ENCODE data around the gene WDR37.

DNA sequence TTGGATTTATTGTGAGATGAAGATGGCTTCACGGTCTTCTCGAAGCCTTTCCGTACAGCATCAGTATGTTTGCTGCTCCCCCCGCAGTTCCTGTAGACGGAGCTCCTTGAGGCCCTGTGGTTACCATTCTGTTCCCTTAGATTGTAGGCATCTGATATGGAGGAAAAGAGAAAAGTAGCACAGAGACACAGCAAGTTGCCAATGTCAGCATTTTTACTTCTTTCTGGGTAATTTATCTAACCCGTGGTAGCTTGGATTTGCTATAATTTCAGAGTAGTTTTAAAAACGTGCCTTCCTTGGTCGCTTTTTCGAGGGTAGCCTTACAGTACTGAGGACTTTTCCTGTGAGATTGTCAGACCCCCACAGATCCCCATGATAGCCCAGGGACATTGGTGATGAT lies 37.5 kb downstream of the WDR37 start:
- TF ChIP-seq POLR2A (IDR thresholded peaks at IDR 0.05), result no peak
- TF ChIP-seq, protein P1, sequence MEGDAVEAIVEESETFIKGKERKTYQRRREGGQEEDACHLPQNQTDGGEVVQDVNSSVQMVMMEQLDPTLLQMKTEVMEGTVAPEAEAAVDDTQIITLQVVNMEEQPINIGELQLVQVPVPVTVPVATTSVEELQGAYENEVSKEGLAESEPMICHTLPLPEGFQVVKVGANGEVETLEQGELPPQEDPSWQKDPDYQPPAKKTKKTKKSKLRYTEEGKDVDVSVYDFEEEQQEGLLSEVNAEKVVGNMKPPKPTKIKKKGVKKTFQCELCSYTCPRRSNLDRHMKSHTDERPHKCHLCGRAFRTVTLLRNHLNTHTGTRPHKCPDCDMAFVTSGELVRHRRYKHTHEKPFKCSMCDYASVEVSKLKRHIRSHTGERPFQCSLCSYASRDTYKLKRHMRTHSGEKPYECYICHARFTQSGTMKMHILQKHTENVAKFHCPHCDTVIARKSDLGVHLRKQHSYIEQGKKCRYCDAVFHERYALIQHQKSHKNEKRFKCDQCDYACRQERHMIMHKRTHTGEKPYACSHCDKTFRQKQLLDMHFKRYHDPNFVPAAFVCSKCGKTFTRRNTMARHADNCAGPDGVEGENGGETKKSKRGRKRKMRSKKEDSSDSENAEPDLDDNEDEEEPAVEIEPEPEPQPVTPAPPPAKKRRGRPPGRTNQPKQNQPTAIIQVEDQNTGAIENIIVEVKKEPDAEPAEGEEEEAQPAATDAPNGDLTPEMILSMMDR (IDR thresholded peaks at IDR 0.05), result no peak

Measured in right lobe of liver (tissue), 4 donors.